GM18520 (cell line): ENCODE measurements around the gene ARMC3.
"Not testable (repeated sequence)": the region's sequence is repeated elsewhere in the genome, so short reads cannot be mapped to it uniquely, and the experiment has no call there.

Source experiments
- ATAC-seq: cut with Tn5 transposase; IDR thresholded peaks from one replicate; pipeline ENCODE4 v1.9.1; 2021; ENCODE audit not compliant: unreplicated experiment

ARMC3 gene

GRCh38 chr10:23070092-23070912 is 142.4 kb downstream of the ARMC3 start:
- ATAC-seq, result not testable (repeated sequence)

- ATAC-seq, result peak; percentile 36
Measured at GRCh38 chr10:23070913-23071218, 143.0 kb downstream of the ARMC3 start.

GRCh38 chr10:23072593-23072992 is 144.7 kb downstream of the ARMC3 start:
- not testable (repeated sequence) for ATAC-seq

- ATAC-seq, result no peak
Measured at GRCh38 chr10:23073527-23073926, 145.7 kb downstream of the ARMC3 start.

- ATAC-seq, result no peak
Measured at GRCh38 chr10:23075672-23076071, 147.8 kb downstream of the ARMC3 start.

DNA sequence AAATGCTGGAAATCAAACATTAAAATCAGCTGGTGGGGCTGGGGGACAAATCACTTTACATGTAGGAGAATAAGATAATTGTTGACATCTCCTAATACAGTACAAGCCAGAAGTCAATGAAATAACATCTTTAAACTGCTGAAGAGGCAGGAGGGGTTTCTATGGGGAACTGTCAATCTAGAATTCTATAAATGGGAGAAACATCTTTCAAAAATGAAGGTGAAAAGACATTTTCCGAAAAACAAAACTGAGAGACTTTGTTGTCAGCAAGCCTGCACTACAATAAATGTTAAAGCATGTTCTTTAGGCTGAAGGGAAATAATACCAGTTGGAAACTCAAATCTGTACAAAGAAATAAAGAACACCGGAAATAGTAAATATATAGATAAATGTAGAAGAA is 150.3 kb downstream of the ARMC3 start:
- no peak for ATAC-seq

- ATAC-seq, result no peak
Measured at GRCh38 chr10:23079700-23080099, 151.8 kb downstream of the ARMC3 start.

DNA sequence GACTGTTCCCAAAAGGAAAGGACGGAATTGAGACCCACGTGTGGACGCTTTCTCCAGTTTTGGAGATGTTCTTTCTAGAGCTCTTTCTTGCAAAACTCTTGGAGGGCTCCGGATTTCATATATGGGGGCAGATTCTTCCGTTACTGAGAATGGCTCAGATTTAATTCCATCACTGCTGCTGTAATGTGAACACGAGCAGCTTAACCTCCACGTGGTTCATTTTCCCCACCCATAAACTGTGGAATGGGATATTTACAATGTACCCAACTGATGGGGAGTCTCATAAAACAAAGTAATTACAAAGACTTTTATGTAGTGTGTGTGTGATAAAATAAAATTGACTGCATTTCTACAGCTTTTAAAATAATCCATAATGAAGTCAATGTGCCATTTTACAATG is 152.4 kb downstream of the ARMC3 start:
- no peak for ATAC-seq

DNA sequence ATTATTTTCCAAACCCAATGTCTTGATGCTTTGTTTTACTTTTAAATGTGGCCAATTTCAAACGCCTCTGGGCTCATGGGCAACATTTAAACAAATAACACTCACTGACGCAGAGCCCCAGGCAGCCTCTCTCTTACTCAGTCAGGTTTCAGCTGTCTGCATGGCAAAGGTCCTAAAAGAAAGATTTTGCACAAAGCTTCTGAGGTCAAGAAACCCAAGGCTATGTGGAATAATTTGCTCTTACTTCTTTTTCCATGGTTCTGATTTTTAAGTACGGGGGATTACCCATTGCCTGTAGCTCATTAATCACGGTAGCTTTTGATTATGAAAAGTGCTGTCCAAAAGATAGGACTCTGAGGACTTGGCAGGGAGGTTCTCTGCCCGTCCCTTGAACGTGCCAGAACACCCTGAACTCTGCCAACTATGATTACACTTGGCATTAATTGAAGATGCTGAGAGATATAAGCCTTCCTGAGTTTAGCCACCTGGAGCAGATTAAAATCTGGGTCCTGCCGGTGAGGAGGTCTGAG is 153.4 kb downstream of the ARMC3 start:
- no peak for ATAC-seq

- no peak for ATAC-seq
Measured at GRCh38 chr10:23081891-23082290, 154.0 kb downstream of the ARMC3 start.
